CD4-positive, alpha-beta T cell treated with Interferon alpha-2 for 1 hour (primary cell): ENCODE results near the gene FMNL2.

Source experiments
- DNase-seq, 2 donors: peaks; one replicate each; pipeline ENCODE4 v3.0.0-alpha.2; 2020 to 2022

Gene FMNL2

DNA sequence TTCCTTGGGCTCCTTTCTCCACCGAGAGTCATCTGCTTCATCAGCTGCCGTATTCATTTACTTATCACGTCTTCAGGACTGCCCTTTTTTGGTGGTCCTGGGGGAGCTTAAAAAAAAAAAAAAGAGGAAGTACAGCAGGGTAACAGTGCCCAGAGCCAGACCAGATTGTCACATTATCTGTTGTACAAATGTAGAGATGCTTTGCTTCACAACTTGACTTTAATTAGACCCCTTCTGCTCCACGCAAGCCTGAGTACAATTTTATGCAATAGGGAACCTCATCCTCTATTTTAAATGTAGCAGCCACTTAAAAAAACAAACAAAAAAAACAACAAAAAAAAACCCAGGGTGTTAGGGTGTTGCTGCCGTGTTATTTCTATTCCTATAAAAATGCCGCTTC, 254.0 kb downstream of the FMNL2 start:
- no peak for DNase-seq

DNA sequence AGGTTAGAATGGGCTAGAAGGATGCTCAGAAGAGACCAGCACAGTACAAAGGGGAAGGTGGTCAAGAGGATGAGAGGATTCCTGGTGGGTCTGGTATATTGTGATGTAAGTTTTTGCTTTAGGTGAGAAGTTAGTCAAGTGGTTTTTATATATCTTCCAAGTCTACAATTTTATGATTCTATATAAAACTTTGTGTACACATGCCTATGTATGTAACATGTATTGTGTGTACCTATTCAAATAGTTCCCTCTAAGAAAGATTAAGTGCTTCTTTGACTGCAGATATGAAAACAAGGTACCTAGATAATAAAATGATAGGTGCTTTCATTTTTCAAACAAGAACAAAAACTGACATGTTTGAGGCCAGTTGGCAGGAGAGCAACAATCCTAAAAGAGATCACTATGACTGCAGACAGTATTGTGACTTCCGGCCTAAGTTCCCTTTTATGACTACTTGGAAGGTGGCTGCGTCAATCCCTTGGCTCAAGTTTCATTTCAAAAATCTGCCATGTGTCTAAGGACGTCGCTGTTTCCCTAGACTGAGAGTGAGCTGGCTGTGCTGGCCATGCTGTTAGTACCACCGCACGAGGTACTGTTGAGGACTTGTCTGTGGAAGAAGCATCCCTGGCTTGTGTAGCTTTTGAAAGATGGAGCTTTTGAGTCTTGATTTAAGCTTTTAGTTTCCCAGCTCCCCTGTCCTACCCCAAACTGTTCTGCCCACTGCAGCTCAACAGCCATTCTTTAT, 259.2 kb downstream of the FMNL2 start:
- DNase-seq: peak; percentile 24 to 58

DNA sequence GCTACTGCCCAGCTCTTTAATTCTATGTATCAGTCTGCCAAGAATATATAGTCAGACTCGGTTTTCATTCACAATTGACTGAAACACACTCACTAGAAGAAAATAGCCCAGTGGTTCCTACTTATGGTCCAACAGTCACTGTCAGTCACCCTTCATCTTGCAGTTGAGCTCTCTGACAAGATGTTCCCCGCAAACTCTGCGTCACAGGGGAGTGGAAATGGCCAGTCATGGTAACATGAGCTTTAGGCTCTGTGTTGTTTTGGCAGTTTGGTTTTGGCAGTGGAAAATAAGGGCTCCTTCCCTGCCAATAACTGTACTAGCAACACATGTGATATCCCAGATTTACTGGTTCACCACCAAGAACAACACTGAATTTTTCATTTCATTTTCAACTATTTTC, 259.8 kb downstream of the FMNL2 start:
- no peak for DNase-seq

DNA sequence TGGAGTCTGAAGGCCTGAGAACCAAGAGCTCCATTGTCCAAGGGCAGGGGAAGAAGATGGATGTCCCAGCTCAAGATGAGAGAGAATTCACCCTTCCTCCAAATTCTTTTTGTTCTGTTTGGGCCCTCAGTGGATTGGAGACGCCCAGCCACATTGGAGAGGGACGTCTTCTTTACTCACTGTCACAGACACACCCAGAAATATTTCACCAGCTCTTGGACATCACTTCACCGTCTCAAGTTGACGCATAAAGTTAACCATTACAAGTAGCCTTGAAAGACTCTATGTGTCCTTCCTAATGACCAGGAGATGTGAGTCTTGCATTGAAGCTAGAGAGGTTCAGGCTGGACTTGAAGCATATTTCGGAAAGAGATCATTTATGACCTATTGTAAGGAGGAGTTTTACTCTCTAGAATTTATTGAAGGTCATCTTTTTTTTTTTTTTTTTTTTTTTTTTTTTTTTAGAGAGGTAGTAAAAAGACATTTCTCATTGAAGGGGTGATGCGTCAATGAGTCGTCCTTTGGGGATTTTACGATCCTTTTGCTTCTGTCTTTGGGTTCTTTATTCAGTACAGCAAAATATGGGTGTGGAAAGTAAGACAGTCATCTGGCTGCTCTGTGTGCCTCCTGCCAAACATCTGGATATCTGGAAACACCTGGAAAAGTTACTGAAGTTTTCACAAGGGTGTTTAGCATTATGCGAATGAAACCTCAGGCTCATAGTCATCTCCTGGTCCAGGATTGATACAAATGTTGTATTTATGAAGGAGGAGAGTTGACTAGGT, 264.2 kb downstream of the FMNL2 start:
- DNase-seq: no peak

DNA sequence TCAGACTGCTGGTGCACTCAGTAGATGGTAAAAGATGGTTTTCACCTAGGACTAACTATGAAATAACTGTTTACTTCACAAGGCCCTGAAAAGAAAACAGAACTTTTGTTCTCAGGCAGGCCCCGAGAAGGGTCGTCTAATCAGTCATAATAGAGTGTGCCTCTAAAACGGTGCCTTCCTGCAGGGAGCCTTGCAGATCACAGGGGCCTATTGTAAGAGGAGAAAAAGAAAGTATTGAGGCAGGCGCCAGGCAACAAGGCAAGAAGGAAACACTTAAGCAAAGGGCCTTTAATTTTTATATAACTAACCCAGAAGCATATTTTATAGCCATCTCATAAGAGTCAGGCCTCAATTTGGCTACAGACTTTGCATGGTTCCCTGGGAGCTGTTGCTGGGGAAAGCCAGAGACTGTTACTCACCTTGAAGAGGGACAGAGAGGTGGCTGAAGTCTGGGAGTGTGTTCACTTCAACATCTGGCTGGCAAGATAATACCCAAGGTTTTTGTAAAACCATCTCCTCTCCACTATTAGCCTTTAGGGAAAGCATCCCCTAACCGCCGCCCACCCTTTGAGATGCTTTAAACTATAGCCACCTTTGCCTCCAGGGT, 265.2 kb downstream of the FMNL2 start:
- DNase-seq: no peak

DNA sequence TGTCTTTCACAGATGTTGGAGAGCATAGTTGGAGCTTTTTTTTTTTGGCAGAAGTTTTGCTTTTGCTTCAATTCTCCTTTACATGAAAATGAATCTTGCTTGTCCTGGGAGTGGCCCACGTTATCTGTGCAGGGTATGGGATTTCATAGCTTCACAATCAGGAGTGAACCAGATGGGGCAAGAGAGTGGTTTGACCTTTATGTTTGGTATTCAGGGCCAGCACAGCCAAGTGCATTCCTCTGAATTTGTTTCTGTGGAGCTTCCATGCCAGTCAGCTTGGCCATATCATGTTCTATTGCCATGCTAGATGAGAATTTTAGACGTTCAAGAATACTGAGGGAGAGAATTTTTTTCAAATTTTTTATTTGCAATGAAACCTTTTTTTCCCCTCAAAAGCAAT, 265.7 kb downstream of the FMNL2 start:
- no peak for DNase-seq

DNA sequence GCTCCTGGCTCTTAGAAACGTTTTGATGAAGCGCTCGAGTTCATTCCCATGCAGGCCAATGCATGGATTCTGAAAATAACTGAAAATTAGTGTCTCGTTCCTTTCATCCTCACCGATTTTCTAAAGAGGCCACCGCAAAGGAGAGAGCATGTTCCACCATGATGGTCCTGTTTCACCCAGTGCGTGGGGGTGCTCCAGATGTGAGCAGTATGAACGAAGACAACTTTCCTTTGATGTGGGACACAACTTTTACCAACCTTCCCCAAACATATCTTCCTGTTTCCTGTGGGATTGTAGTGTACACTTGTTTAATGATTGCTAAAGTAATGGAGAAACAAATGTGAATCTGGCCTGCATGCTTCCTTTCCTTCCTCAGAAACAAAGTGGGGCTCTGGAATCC, 267.8 kb downstream of the FMNL2 start:
- DNase-seq: no peak

DNA sequence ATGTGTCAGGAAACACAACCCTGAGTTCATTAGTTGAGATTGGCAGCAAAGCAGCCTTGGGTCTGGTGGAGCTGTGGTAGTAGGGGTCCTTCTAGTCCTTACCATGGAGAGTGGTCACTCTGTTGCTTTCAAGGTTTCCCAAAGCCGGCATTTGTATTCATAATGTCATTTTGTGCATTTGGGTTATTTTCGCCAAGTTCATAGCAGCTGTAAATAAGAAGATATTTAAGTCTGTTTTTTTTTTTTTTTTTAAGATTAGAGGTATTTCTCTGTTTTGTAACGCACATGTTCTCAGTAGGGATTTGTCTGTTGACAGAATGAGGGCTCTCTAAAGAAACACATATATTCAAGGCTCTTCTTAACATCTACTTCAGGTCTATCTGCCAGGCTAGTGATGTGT, 268.2 kb downstream of the FMNL2 start:
- no peak for DNase-seq

DNA sequence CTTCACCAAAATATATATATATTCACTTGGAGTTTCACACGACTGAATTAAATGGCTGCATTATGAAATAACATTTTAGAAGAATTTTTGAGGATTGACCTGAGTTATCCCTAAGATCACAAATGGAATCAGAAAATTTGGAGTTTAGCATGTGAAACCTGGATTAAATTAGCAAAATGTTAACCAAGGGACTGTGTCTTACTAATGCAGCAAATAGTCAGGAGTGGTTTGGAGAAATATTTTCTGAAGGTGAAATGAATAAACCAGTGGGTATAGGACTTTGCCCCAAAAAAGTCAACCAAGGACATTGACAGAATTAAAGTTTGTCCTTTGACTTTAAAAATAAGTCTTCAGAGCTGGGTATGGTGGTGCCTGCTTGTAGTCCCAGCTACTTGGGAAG, 271.1 kb downstream of the FMNL2 start:
- DNase-seq: no peak

DNA sequence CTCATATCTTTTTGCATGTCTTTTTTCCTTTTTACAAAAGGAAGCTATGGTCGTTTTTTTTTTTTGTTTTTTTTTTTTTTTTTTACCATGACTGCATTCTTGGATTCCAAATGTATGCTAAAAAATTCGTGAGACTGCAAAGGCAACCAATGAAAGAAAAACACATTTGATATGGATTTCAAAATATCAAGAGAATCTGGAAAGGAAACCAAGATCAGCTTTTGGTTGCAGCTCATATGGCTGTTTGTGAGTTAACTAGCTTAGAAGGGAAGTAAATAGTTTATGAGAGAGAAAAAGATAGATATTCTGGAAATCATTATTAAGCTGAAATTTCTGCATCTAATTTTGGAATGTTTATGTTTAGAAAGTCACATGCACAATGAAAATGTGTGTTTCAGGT, 272.0 kb downstream of the FMNL2 start:
- DNase-seq: no peak

DNA sequence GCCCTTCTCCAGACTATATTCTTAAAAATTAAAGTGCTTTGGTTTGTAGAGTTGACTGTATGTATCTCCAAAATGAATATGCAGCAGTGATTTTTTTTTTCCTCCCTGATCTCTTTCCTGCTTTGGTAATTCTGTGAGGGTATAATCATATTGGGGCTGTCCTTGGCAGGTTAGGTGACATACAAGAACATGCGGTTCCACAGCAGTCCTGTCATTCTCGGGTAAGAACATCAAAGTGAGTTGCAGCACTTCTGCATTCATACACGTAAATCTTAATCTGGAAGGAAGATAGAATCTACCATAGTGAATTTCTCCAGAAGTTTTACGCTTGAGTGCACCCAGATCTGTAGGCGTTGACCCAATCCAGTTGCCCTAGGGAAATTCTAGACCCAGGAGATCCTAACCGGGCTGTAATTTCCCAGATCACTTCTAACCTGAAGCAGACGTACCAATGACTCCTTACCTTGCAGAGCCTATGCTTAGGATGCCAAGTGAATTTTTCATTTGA, 272.9 kb downstream of the FMNL2 start:
- no peak for DNase-seq

DNA sequence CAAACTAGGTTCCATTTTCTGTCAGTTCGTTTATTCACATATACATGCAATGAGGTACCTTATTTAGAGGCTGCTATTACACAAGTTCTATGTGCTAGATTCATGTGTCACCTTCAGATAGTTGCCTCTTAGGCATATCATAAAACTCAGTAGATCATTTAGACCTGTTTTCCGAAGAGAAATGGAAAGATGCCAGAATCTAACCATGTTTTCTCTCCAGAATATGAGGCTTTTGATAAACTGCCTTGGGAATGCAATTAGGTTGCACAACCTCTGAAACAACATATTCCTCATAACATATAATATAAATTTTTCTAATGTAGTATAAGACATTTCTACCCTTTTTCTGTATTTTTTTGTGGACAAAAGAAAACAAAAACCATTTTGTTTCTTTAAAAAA, 274.2 kb downstream of the FMNL2 start:
- DNase-seq: no peak

DNA sequence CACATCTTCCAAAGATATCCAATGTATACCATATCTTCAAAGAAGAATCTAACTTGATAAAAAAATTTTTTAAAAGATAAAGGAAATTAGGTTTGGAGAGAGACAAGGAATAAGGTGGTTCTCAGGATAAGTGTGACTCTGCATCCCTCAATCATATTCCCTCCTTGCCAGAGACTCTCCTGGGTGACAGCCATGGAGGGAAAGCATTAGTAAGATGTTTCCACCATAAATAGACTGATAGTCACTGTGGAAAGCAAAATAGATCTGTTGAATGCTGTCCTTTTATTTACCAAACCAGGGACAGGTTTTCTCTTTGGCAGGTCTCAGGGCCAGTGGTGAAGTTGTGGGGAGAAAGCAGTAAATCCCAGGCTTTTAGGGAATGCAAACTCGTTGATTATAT, 274.7 kb downstream of the FMNL2 start:
- DNase-seq: no peak

DNA sequence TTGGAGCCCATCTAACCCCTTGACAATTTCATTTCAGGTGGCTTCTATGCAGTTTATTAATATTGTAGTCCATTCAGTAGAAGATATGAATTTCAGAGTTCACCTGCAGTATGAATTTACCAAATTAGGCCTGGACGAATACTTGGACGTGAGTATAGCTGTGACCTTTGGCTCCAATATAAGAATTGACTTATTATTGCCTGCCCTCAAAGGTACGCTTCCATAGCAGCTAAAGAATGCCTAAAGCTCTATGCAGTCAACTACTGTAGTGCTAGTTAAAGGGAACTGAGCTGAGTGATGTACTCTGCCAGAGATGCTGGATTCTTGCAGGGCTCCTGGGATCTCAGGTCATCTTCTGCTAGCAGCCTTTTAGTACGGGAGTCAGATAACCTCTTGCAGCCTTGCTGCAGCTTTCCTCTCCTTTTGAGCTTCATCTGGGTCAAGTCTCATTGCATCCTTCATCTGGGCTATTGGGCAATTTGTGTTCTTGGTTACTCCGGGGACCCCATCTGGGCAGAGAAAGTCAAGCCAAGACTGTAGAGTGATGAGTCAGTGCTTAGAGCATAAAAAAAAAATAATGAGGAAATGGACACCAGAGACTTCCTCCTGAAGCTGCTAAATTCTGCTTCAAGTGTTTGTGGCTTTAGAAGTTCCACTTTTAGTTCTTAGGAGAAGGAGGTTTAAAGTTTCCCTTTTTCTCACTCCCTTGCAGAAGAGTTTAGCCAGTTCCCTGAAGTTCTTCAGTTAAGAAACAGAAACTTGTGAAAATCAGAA, 276.7 kb downstream of the FMNL2 start:
- peak; percentile 20 to 54 for DNase-seq

DNA sequence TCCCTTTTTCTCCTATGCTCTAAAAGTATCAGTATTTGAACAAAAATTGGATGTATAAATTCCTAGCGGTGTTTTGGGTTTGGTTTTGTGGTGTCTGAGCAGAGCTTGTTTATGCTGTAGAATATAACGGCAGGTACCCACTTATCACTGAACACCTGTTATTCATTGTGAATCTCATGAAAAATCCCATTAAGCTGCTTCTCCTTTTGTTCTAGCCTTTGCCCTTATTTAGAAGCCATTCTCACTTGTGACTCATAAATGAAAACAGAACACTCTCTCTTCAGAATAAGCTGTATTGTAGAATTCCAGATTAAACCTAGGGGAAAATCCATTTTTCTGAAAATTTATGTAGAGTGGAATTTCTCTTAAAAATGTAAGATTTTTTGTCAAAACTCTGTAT, 278.3 kb downstream of the FMNL2 start:
- no peak for DNase-seq

DNA sequence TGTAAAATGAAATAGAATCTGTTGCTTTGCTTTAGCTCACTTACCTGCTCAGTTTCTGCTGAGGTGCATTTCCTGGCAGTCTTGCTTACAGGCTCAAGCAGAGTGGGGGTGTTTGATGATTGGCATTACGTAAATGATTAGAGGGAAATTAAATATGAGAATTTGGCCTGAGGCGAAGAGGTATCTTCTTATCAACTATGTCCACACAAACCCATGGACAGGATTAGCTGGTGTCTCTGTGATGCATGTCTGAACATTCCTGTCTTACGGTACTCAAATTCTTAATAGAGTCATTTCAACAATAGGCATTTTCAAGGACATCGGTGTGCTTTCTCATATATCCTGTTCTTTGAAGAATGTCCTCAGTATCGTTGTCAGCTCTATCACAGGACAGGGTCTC, 280.2 kb downstream of the FMNL2 start:
- no peak for DNase-seq

DNA sequence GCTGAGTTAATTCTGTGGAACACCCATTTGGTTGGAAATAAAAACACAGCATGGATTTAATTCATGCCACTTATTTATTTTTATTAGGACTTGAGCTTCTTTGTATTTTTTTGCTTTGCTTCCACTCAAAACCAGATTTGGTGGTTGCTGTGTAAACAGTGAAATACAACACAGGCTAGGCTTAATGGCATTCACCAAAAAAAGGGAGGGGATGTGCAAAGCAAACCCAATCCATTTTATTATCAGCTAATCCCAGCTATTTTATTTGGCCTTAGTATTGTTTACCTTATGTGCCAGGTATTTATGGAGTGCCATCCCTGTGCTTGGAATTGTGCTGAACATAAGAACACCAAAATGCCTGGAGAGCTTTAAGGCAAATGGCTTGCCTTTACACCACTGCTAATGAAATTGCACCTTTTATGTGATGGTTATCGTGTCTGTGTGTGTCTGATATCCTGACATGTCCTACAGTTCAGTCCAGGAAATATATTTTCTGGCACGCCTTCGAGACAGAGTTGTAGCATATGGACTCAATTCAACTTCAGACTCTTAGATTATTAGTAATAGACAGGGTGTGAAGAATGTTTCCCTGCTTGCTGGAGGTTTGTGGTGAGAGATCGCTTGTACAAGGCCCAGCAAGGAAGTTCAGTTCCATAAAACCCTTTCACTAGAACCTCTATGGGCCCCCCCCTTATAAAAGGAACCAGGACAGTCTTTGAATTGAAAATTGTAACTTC, 282.6 kb downstream of the FMNL2 start:
- no peak for DNase-seq

DNA sequence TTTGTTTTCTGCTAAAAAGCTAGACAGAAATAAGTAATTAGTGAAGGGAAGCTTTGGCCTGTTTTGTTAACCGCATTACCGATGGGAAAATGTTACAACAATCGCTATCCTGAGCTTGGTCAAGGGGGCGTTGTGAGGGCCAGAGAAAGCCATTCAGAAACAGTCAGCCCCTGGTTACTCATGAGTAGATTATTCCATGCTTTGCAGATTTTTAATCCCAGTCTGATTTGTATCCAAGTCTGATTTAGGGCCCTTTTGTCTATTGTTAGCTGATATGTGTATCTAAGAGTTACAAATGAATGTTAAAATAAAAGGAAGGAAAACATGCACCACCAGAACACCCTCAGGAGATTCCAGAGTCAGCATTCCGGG, 283.2 kb downstream of the FMNL2 start:
- no peak for DNase-seq

DNA sequence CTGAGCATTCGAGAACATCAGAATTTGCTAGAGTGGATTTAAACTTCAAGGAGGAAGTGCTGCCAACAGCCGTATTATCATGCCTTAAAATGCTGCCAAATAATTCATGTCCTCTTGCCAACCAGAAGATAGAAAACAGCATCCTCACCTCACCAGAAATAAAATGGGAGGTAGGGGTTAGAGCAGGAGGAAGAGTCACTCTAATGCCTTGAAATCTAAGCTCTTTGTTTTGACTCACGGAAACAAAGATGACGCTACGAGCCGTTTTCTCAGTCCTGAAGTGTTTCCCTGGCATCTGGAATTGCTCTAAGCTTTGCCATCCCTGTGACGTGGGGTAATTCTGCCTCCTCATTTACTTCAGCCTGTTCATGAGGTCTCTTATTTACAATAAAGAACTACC, 285.2 kb downstream of the FMNL2 start:
- no peak for DNase-seq

DNA sequence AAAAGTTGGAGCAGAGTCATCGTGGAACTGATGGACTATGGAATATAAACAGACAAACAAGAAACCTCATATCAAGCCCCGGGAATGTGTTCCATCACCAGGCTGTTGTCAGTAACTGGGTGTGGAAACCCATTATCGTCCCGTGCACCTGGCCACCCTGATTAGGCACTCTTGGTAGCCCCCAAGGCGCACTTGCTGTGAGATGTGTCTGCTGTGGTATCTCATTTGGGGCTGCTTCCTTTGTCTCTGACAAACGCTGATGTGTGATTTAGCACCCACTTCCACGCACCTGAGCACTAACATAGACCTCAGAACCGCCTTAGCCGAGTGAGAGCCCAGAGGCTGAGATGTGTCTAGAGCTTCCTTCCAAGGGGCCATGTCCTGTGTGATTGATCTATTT, 286.0 kb downstream of the FMNL2 start:
- DNase-seq: no peak

DNA sequence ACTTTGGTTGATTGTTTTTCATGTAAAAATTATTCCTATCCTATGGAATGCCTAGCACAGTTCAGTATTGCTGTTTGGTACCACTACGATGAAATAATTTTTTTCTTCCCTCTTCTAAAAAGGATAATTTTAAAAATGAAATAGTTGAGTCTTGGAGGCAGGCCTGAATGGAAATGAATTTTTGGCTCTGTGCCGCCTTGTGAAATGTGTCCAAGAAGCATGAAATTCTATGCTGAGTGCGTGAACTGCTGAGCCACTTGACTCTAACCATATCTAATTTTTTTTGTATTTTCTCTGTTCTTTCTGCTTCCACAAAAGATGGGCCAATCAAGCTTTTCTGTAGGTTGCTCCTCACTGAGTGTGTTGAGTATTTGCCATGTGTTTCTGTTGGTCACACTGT, 287.2 kb downstream of the FMNL2 start:
- no peak for DNase-seq

DNA sequence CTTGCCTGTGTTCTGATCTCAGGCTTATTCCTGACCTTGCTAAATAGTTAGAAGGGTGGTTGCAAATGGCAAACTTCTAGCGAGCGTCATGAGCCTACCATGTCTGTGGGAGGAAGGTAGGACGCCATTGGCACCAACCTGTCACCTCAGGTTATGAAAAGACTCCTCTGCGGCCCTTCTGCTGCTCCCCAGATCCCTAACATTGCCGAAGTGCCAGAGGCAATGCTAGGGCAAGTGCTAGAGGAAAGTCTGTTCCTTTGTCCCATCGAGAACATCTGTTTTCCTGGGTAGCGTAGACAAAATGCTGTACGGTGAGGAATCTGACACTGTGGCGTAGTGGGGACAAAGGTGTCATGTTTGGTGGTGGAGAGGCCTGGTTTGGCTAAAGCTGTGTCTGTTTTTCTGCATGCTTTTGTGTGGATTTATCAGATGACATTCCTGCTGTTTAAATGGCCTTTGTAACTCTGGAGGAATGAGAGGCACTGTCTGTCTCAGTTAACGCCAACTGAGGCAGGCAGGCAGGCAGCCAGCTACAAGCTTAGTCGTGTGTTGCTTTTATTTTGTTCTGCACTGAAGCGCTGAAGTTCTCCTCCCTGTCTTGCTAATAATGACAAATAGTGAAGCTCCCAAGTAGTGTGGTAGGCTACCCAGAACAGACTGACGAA, 288.2 kb downstream of the FMNL2 start:
- DNase-seq: no peak
